Omental fat pad (tissue), 4 donors: ENCODE measurements around the gene ZFHX3. TPM values are rescaled to one million over a fixed set of nuclear protein-coding genes. Genes with fewer than 3 reads are reported as not detected.

ENCODE experiments used
- ATAC-seq: fragments of 150-250 bp; one replicate; pipeline ENCODE4 v1.9.1; 2016; ENCODE audit warnings: mild to moderate bottlenecking, moderate library complexity; ENCODE audit not compliant: low FRiP score
- DNase-seq: peaks from one replicate; pipeline ENCODE4 v3.0.0-alpha.2; 2019; ENCODE audit warnings: low spot score
- CTCF ChIP-seq, 3 donors: fragments of 450-650 bp; IDR thresholded peaks; one replicate each; pipeline ENCODE4 v1.5.1; 2016 to 2017; ENCODE audit warnings: antibody characterized with exemption in 3 of 3, mild to moderate bottlenecking in 3 of 3, moderate library complexity in 2 of 3
- total RNA-seq, 4 donors: library from RNA; depleted of rRNA; stranded (reverse); fragments of >200 nt; gene quantifications; one replicate each; pipeline ENCODE4 v1.1.0, GENCODE V29; 2016

ZFHX3 gene
- total RNA-seq, 4 donors from 2014 or later: 11.8 to 35.2 (median 13.7) TPM

- TF ChIP-seq CTCF (IDR thresholded peaks at IDR 0.05): no peak
- no peak for DNase-seq
- ATAC-seq: no peak
Measured at GRCh38 chr16:72838951-72839350, 209.0 kb downstream of the ZFHX3 start.

- ATAC-seq (no peak), DNase-seq (no peak)
- no peak for TF ChIP-seq CTCF (IDR thresholded peaks at IDR 0.05)
Measured at GRCh38 chr16:72838586-72838910, 209.4 kb downstream of the ZFHX3 start.

GRCh38 chr16:72837846-72838585 lies 209.9 kb downstream of the ZFHX3 start:
- TF ChIP-seq CTCF (IDR thresholded peaks at IDR 0.05): no peak
- ATAC-seq (no peak), DNase-seq (no peak)

- DNase-seq (no peak), ATAC-seq (no peak)
- no peak for TF ChIP-seq CTCF (IDR thresholded peaks at IDR 0.05)
Measured at GRCh38 chr16:72836985-72837384, 210.9 kb downstream of the ZFHX3 start.

GRCh38 chr16:72836181-72836580 lies 211.7 kb downstream of the ZFHX3 start:
- ATAC-seq: no peak
- DNase-seq: no peak
- TF ChIP-seq CTCF (IDR thresholded peaks at IDR 0.05): no peak

- no peak for TF ChIP-seq CTCF (IDR thresholded peaks at IDR 0.05)
- DNase-seq: no peak
- no peak for ATAC-seq
Measured at GRCh38 chr16:72835086-72835485, 212.8 kb downstream of the ZFHX3 start.

GRCh38 chr16:72834499-72834898 lies 213.4 kb downstream of the ZFHX3 start:
- TF ChIP-seq CTCF (IDR thresholded peaks at IDR 0.05): no peak
- no peak for ATAC-seq
- DNase-seq: no peak
